ENCODE data around the gene CAMTA1. TPM values are rescaled to one million over a fixed set of nuclear protein-coding genes. Genes with fewer than 3 reads are reported as not detected.

CAMTA1 gene
- total RNA-seq, 1 donor: 56.1 TPM

DNA sequence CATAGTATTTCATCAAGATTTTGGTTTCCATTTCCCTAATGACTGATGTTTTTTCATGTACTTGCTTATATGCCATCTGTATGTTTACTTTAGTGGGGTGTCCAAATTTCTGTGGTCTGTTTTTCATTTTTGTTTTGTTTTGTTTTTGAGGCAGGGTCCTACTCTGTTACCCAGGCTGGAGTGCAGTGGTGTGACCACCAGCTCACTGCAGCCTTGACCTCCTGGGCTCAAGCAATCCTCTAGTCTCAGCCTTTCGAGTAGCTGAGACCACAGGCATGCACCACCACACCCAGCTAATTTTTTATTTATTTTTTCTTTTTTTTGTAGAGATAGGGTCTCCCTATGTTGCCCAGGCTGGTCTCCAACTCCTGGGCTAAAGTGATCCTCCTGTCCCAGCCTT is 607.9 kb downstream of the CAMTA1 start:
- DNase-seq (ENCODE audit: low read depth): peak; percentile 17
- H3K4me3 ChIP-seq (ENCODE audit: low read depth, low read length): no peak overlapping the region
- TF ChIP-seq, protein P1, sequence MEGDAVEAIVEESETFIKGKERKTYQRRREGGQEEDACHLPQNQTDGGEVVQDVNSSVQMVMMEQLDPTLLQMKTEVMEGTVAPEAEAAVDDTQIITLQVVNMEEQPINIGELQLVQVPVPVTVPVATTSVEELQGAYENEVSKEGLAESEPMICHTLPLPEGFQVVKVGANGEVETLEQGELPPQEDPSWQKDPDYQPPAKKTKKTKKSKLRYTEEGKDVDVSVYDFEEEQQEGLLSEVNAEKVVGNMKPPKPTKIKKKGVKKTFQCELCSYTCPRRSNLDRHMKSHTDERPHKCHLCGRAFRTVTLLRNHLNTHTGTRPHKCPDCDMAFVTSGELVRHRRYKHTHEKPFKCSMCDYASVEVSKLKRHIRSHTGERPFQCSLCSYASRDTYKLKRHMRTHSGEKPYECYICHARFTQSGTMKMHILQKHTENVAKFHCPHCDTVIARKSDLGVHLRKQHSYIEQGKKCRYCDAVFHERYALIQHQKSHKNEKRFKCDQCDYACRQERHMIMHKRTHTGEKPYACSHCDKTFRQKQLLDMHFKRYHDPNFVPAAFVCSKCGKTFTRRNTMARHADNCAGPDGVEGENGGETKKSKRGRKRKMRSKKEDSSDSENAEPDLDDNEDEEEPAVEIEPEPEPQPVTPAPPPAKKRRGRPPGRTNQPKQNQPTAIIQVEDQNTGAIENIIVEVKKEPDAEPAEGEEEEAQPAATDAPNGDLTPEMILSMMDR (IDR thresholded peaks at IDR 0.05; ENCODE audit: insufficient read depth, low read depth, low read length): no peak

- no peak for DNase-seq (ENCODE audit: low read depth)
- TF ChIP-seq, protein P1 (IDR thresholded peaks at IDR 0.05; ENCODE audit: insufficient read depth, low read depth, low read length): no peak
- no peak overlapping the region for H3K4me3 ChIP-seq (ENCODE audit: low read depth, low read length)
These were observed 610.0 kb downstream of the CAMTA1 start for GRCh38 chr1:7395251-7395650.

- TF ChIP-seq, protein P1 (IDR thresholded peaks at IDR 0.05; ENCODE audit: insufficient read depth, low read depth, low read length): no peak
- DNase-seq (ENCODE audit: low read depth): no peak
- no peak overlapping the region for H3K4me3 ChIP-seq (ENCODE audit: low read depth, low read length)
These were observed 613.7 kb downstream of the CAMTA1 start for GRCh38 chr1:7398982-7399381.

GRCh38 chr1:7399514-7400125 is 614.4 kb downstream of the CAMTA1 start:
- no peak for DNase-seq (ENCODE audit: low read depth)
- no peak overlapping the region for H3K4me3 ChIP-seq (ENCODE audit: low read depth, low read length)
- TF ChIP-seq, protein P1 (IDR thresholded peaks at IDR 0.05; ENCODE audit: insufficient read depth, low read depth, low read length): no peak

- DNase-seq (ENCODE audit: low read depth): no peak
- no peak overlapping the region for H3K4me3 ChIP-seq (ENCODE audit: low read depth, low read length)
- TF ChIP-seq, protein P1 (IDR thresholded peaks at IDR 0.05; ENCODE audit: insufficient read depth, low read depth, low read length): no peak
These were observed 615.3 kb downstream of the CAMTA1 start for GRCh38 chr1:7400566-7400965.

DNA sequence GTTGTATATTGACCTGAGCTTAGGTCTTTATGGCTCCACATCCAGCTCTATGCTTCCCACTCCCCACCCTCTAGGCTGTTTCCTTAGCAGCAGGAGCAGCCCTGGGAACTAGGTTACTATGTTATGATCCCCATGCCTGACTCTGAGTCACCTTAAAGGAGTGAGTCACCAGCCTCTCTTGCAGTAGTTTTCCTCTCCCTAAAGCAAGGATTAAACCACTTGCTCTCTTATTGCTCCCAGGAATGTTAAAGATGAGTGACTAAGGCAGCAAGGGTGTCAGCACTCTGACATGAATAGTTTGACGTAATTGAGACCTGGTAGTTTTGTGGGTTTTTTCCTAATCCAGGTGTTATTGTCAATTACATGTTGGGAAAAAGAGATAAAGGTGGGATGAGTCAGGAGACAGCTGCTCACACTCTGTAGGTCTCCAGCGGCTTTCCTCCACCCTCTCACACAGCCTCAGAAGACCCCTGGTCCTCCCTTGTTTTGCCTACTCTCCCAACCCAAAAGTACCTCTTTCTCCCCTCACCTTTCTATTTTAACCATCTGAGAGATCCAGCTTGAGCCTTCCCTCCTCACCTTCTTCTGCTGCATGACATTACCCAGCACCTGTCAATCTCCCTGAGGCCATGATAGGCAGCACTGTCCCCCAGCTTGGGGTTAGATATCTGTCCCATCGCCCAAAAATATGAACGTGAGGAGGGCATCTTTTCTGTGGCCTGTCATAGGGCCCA is 616.7 kb downstream of the CAMTA1 start:
- TF ChIP-seq, protein P1 (IDR thresholded peaks at IDR 0.05; ENCODE audit: insufficient read depth, low read depth, low read length): no peak
- H3K4me3 ChIP-seq (ENCODE audit: low read depth, low read length): no peak overlapping the region
- peak; percentile 99 for DNase-seq (ENCODE audit: low read depth)

Data from fibroblast of villous mesenchyme (primary cell).